ENCODE measurements around the gene NIPAL4.

The NIPAL4 gene

DNA sequence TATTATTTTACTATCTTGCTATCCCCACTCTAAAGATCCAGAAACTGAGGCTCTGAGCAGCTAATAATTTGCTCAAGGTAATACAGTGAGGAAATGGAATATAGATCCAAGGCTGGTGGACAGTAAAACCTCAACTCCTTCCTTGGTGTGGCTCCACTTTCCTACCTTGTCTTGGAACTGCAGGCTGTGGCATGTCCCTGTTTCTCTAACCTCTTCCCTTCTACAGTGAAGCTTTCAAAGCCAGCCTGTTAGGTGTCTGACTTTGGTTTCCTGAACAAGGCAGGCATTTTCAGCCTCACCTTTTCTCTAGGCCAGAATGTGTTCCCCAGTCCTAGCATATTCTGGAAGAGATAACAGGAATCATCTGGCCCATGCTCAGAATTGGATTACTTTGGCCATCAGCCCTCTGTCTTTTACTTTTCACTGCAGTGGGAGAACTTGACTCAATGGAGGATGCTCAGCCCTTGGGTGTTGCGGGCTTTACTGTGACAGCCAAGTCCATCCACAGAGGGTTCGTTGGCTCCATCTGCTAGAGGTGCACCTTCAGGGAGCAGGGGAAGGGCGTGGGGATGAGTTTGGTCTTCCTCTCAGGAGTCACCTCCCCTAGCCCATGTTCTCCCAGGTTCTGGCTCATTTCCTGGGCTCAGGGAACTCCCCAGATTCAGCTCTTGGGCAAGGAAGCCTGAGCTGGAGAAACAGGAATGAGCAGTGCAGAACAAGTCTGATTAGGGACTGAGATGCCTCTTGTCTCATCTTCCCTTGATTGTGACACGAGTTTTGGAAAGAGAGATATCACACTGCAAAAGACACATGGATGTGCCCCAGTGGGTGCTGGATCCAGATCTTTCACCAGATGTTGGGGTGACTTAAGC is 1.1 kb downstream of the NIPAL4 start:
- no peak overlapping the region for H3K4me3 ChIP-seq (ENCODE audit: control insufficient read depth, low read depth, low read length)

DNA sequence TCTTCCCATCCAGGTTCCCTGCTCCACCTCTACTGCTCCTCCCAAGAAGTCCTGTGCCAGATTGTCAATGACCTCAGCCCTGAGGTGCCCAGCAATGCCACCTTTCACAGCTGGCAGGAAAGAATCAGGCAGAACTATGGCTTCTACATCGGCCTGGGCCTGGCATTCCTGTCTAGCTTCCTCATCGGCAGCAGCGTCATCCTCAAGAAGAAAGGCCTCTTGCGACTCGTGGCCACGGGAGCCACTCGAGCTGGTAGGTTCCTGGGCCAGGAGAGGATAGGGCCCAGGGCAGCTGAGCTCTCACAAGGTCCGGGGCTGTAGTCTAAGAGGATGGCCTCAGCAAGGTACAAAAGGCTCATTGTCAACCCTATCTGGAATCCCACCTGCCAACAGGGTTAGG is 3.1 kb downstream of the NIPAL4 start:
- DNase-seq (ENCODE audit: low read depth): no peak
- TF ChIP-seq, protein P1, sequence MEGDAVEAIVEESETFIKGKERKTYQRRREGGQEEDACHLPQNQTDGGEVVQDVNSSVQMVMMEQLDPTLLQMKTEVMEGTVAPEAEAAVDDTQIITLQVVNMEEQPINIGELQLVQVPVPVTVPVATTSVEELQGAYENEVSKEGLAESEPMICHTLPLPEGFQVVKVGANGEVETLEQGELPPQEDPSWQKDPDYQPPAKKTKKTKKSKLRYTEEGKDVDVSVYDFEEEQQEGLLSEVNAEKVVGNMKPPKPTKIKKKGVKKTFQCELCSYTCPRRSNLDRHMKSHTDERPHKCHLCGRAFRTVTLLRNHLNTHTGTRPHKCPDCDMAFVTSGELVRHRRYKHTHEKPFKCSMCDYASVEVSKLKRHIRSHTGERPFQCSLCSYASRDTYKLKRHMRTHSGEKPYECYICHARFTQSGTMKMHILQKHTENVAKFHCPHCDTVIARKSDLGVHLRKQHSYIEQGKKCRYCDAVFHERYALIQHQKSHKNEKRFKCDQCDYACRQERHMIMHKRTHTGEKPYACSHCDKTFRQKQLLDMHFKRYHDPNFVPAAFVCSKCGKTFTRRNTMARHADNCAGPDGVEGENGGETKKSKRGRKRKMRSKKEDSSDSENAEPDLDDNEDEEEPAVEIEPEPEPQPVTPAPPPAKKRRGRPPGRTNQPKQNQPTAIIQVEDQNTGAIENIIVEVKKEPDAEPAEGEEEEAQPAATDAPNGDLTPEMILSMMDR (IDR thresholded peaks at IDR 0.05; ENCODE audit: control insufficient read depth, insufficient read depth, low read depth, low read length, missing control alignments): no peak

More for the DNA sequence above, 1.1 kb downstream of the NIPAL4 start:
- no peak for DNase-seq (ENCODE audit: low read depth)
- TF ChIP-seq, protein P1 (IDR thresholded peaks at IDR 0.05; ENCODE audit: control insufficient read depth, insufficient read depth, low read depth, low read length, missing control alignments): no peak

DNA sequence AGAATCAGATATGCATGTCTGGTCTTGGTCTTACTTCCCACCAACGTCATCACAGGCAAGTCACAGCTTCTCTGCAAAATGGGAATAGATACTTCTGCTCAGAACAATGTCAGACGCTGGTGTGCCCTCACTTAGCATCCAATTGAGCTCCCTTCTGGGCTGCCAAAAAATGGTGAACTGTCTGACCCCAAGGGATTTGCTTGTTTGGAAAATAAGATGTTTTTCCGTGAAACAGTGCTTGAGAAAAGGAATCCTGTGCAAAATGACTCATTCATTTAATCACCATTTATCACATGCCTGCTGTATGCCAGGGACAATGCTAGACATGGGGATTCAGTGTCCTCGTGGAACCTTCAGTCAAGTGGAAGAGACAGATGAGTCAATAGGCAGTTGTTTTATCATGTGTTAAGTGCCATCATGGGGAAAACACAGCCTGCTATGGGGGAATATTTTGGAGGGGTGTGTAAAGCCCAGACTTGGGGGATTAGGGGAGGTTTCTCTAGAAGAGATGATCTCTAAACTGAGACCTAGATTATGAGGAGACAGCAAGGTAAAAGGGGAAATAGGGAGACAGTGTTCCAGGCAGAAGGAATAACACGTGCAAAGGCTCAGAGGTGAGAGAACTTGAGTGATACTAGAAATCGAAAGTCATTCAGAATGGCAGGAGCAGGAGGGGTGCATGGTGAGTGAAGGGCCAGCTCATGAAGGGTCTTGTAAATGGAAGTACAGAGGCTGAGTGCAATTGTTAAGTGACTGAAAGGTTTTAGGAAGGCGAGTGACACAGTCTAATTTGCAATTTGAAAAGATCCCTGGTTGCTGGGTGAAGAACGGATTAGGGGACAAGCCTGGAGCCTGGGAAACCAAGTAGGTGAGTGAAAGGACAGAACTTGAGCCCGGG is 3.9 kb downstream of the NIPAL4 start:
- TF ChIP-seq, protein P1 (IDR thresholded peaks at IDR 0.05; ENCODE audit: control insufficient read depth, insufficient read depth, low read depth, low read length, missing control alignments): no peak
- no peak overlapping the region for H3K4me3 ChIP-seq (ENCODE audit: control insufficient read depth, low read depth, low read length)
- DNase-seq (ENCODE audit: low read depth): no peak

More for the DNA sequence above, 3.1 kb downstream of the NIPAL4 start:
- H3K4me3 ChIP-seq (ENCODE audit: control insufficient read depth, low read depth, low read length): no peak overlapping the region

DNA sequence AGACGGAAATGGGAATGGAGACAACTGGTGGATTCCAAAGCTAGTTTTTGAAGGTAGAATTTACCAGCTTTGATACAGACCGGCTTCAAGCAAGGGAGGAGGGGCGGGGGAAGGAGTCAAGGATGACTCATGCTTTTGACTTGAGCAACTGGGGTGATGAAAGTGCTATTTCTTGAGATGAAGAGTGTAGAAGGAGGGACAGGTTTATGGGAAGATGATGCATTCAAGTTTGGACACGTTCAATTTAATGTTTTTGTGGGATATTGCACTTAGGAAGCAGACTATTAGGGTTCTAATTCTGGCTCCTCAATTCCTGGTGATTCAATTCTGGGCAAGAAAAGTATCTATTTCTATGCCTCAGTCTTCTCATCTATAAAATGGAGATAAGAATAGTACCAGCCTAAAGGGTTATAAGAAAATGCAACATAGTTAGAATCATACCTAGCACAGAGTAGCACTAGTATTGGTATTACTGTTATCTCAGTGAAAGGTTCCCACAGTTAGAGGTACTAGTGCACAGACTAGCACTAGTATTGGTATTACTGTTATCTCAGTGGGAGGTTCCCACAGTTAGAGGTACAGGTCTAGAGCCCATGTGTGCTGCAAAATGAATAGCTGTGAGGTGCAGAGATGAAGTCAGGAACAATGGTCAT is 4.6 kb downstream of the NIPAL4 start:
- H3K4me3 ChIP-seq (ENCODE audit: control insufficient read depth, low read depth, low read length): no peak overlapping the region
- TF ChIP-seq, protein P1 (IDR thresholded peaks at IDR 0.05; ENCODE audit: control insufficient read depth, insufficient read depth, low read depth, low read length, missing control alignments): no peak
- peak; percentile 88 for DNase-seq (ENCODE audit: low read depth)

DNA sequence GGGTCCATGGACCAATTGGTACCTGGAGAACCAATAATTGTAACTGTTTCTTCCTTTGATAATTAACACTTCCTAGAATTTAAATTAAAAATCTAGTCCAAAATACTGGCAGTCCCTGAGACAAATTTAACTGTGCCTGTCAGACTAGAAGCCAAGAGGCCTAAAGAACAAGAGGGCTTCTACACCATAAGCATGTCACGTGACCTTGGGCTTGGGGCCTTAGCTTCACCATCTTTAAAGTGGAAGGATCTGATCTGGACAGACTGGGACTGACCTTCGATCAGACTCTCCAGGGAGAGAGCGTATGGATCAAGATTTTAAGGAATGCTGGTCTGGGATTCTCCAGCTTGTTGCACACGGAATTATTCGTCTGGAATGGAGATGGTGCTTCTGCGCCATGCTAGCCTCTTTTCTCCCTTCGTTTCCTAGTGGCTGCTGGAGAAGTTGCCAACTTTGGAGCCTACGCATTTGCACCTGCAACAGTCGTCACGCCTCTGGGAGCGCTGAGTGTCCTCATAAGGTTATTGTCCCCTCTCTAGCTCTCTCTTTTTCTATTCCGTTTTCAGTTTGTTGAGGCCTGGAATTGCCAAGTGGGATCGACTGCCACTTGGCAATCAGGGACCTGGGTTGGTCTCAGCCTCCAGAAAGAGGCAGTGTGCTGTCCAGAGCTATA is 8.4 kb downstream of the NIPAL4 start:
- no peak overlapping the region for H3K4me3 ChIP-seq (ENCODE audit: control insufficient read depth, low read depth, low read length)
- no peak for DNase-seq (ENCODE audit: low read depth)
- TF ChIP-seq, protein P1 (IDR thresholded peaks at IDR 0.05; ENCODE audit: control insufficient read depth, insufficient read depth, low read depth, low read length, missing control alignments): no peak

DNA sequence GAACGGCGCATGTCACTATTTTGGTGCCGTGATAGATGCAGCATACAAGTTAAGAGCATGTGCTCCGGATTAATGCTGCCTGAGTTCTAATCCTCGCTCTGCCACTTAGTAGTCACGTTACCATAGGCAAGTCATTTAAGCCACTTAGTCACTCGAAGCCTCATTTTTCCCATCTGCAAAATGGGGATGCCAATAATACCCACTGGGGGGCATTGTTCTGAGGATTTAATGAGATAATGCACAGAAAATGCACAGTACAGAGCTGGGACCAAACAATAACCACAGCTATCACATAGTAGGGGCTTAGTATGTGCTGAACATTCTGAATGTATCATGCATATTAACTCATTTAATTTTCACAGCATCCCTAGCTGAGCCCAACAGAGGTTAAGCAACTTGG is 9.1 kb downstream of the NIPAL4 start:
- DNase-seq (ENCODE audit: low read depth): no peak
- no peak overlapping the region for H3K4me3 ChIP-seq (ENCODE audit: control insufficient read depth, low read depth, low read length)
- TF ChIP-seq, protein P1 (IDR thresholded peaks at IDR 0.05; ENCODE audit: control insufficient read depth, insufficient read depth, low read depth, low read length, missing control alignments): no peak

Measured in AG09309 (cell line).